ENCODE data around the gene CARNS1.

The CARNS1 gene

DNA sequence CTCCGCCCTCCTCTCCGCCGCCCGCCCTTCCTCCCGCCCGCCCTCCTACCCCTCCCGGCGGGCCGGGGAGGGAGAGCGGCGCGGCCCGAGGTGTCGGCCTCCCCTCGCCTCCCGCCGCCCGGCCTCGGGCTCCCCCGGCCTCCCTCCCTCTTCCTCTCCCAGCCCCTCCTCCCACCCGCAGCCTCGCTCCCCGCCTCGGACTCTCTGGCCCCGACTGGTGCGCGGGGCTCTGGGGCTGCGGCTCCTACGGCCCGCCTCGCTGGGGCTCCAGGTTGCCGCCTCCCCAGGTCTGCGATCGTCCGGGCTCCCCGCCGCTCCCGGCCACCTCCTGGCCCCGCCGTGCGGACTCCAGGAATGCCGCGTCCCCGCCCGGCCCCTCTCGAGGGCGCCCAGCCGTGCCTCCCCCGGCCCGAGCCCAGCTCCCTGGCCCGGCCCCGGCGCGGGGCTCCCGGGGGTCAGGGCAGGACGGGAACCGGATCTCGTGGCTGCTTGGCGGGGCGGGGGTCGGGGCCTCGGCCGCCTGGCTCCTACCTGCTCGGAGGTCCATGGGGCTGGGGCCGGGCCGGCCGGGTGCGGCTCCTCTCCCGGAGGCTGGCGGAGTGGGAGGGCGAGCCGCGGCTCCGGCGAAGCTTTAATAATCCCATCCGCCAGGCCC, 42.4 kb upstream of the CARNS1 start, which contains the start of gene CLCF1:
Gene CLCF1, minus strand, starts transcription at position 606 of the 655 bp plus-strand sequence. Its CDS starts 59 bp downstream, at position 547.
- in situ Hi-C loops (cut with HindIII; ENCODE audit: low sequenced_read_pairs), result no loop called here
- TF ChIP-seq CTCF (IDR thresholded peaks at IDR 0.05; ENCODE audit: low read depth, low read length, missing control alignments), result no peak
- H3K4me3 ChIP-seq (ENCODE audit: low read depth, low read length), result peak within 1 kb of the TSS; percentile 60
- no peak for DNase-seq (ENCODE audit: low read depth)

DNA sequence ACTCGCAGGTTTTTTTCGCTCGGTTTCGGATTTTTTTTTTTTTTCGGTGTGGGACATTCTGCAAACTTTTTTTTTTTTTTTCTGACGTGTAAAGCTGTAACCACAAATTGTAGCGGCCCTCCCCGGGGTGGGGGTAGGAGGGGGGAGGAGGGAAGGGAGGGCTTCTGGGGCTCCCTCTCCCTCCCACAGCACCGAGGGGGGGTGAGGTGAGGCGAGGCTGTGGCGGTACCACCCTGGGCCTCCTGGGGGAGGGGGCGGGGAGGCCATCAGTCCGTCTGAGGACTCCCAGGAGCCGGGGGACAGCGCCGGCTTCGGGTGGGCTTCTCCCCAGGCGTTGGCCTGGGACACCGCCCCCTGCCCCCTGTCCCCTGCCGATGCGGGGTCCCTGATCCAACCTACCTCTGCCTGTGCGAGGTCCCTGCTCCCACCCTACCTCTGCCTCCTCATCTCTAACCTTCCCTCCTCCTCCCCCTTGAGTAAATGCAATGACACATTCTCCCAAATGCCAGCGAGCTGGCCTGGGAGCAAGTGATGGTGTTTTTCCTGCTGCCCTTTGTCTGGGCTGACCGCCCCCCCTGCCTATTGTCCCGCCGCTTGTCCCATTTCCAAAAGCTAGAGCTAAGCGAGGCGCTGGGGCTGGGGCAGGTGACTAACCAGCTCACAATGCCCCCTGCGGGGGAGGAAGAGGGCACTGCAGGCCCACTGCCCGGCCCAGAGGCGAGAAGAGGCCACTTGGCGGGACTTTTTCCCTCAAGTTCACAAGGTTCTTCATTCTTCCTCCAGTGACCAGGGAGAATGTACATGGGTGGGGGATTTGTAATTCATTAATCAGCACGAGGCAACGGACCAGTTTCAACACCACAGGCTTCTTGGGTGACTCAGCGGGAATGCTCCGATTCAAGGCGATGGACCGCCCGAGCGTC, 41.6 kb upstream of the CARNS1 start:
- H3K4me3 ChIP-seq (ENCODE audit: low read depth, low read length), result peak overlapping the region; percentile 60
- TF ChIP-seq CTCF (IDR thresholded peaks at IDR 0.05; ENCODE audit: low read depth, low read length, missing control alignments), result peak; percentile 30
- peak; percentile 80 for DNase-seq (ENCODE audit: low read depth)
- in situ Hi-C loops (cut with HindIII; ENCODE audit: low sequenced_read_pairs), result no loop called here

- peak overlapping the region; percentile 60 for H3K4me3 ChIP-seq (ENCODE audit: low read depth, low read length)
- no peak for TF ChIP-seq CTCF (IDR thresholded peaks at IDR 0.05; ENCODE audit: low read depth, low read length, missing control alignments)
- DNase-seq (ENCODE audit: low read depth), result no peak
- in situ Hi-C loops (cut with HindIII; ENCODE audit: low sequenced_read_pairs), result no loop called here
Measured at GRCh38 chr11:67374571-67375281, 40.8 kb upstream of the CARNS1 start.

DNA sequence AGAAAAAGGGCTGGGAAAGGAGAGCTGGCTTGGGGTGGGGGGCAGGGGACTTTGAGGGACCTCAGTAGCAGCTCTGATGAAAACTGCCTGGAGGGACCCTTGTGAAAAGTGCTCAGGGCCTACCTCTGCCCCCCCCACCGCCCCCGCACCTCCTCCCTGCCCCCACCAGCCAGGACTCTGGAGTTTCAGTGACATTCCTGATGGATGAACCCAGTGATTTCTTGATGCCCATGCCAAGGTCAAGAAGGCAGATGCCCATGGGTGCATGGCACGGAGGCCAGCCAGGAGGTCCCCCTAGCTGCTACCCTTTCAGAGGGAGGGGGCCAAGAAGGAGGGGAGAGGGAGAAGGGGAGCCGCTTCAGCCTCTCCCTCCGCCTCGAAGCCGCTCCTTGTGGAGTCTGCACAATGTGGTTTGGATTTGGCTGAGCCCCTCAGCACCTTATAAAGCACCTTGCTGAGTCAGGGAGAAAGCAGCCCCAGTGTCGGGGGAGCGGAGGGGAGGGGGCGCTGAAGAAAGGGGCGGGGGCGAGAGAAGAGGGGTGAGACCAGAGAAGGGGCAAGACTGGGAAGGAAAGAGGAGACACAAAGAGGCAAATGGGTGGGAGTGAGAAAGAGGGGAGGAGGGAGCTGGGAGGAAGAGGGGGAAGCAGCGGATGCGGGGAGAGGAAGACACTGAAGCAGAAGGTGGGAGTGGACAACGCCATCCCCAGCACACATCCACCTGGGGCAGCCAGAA, 40.0 kb upstream of the CARNS1 start:
- H3K4me3 ChIP-seq (ENCODE audit: low read depth, low read length), result no peak overlapping the region
- in situ Hi-C loops (cut with HindIII; ENCODE audit: low sequenced_read_pairs), result no loop called here
- no peak for TF ChIP-seq CTCF (IDR thresholded peaks at IDR 0.05; ENCODE audit: low read depth, low read length, missing control alignments)
- DNase-seq (ENCODE audit: low read depth), result no peak

DNA sequence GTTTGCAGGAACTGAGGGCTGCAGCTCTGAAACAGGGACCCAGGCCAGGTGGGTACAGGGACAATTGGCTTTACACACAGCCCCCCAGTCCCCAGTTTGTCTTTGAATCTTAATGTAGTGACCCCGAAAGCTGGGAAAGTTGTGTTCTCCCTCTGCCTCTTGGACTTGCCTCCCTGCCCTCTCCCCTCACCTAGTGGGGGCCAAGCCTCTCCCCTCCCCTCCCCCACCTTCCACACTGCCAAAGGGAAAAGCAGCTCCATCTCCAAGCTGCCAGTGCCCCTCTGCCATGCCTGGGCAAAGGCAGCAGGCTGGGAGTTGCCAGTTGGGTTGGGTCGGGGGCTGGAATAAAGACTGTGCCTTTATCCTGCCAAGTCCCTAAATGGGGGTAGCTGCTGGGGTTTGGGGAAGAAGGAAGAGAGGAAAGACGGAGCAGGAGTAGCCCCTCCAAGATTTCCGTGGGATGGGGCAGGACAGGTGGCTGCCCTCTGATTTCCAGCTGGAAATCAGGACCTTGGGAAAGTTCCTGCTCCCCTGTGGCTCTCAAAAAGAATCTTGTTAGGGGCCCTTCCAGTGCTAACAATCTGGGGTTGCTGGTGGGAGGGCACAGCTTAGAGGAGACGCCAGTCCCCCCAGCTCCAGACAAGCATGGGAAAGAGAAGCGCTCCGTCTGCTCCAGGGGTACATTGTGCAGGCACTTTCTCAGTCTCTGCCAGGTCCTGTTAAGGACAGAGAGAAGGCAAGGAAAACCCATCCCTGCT, 39.2 kb upstream of the CARNS1 start:
- in situ Hi-C loops (cut with HindIII; ENCODE audit: low sequenced_read_pairs), result no loop called here
- no peak for TF ChIP-seq CTCF (IDR thresholded peaks at IDR 0.05; ENCODE audit: low read depth, low read length, missing control alignments)
- DNase-seq (ENCODE audit: low read depth), result no peak
- no peak overlapping the region for H3K4me3 ChIP-seq (ENCODE audit: low read depth, low read length)

Data from astrocyte of the cerebellum (primary cell).